AG09319 (cell line): Measurements from ENCODE around the gene ST7.

ENCODE experiments used
- DNase-seq: peaks from one replicate; pipeline ENCODE4 v3.0.0-alpha.2; 2010; ENCODE audit warnings: low read depth; ENCODE audit errors: extremely low read depth
- CTCF ChIP-seq: IDR thresholded peaks from 2 replicates; pipeline ENCODE4 v1.5.1; 2011; ENCODE audit warnings: low read depth, mild to moderate bottlenecking, inconsistent platforms, low read length, moderate library complexity

ST7 gene

GRCh38 chr7:117186218-117187010 is 233.1 kb downstream of the ST7 start:
- TF ChIP-seq CTCF = no peak
- no peak for DNase-seq

GRCh38 chr7:117188376-117188775 is 235.1 kb downstream of the ST7 start:
- TF ChIP-seq CTCF = no peak
- no peak for DNase-seq

- DNase-seq = no peak
- no peak for TF ChIP-seq CTCF
Observed at GRCh38 chr7:117188949-117189592, 235.8 kb downstream of the ST7 start.

- no peak for TF ChIP-seq CTCF
Observed at GRCh38 chr7:117190104-117190503, 236.8 kb downstream of the ST7 start.

GRCh38 chr7:117190746-117191435 is 237.6 kb downstream of the ST7 start:
- DNase-seq = no peak
- no peak for TF ChIP-seq CTCF

More at GRCh38 chr7:117190104-117190503, 236.8 kb downstream of the ST7 start:
- no peak for DNase-seq

GRCh38 chr7:117192108-117192507 is 238.8 kb downstream of the ST7 start:
- DNase-seq = no peak
- TF ChIP-seq CTCF = no peak

GRCh38 chr7:117193564-117193963 is 240.3 kb downstream of the ST7 start:
- DNase-seq = no peak

More at GRCh38 chr7:117193564-117193963, 240.3 kb downstream of the ST7 start:
- TF ChIP-seq CTCF = no peak
